PC-9 (cell line): ENCODE results near the gene FERMT3. TPM values are rescaled to one million over a fixed set of nuclear protein-coding genes. Genes with fewer than 3 reads are reported as not detected.

Source experiments
- BruUV-seq: library from RNA; stranded (reverse); fragments of 400-500 nt; replicated peaks from 2 replicates; lab custom pipeline; 2021; lab: Mats Ljungman, UMichigan
- CTCF ChIA-PET: fragments of 300-600 bp; sonication (Branson Sonifier 250); formaldehyde crosslinking; loops from one replicate; lab custom pipeline; 2022; ENCODE audit warnings: antibody characterized with exemption; lab: Charles Lee
- POLR2A ChIA-PET: fragments of 300-600 bp; sonication (Branson Sonifier 250); formaldehyde crosslinking; loops from one replicate; lab custom pipeline; 2022; ENCODE audit warnings: antibody characterized with exemption; ENCODE audit not compliant: unreplicated experiment; lab: Charles Lee
- DNase-seq, 2 experiments: peaks; one replicate each; pipeline versions ENCODE4 v3.0.0 to v3.0.0-alpha.2; 2015 to 2022; ENCODE audit warnings: mixed read lengths in 1 of 2
- H2AFZ ChIP-seq: fragments of 200-600 bp; sonication (generic); 2 replicates; pipeline ENCODE4 v1.8.1; 2017; ENCODE audit warnings: antibody characterized with exemption
- H3F3A ChIP-seq: fragments of 200-600 bp; sonication (generic); 2 replicates; pipeline ENCODE4 v1.8.1; 2017; ENCODE audit warnings: antibody characterized with exemption, mild to moderate bottlenecking, low read depth; ENCODE audit not compliant: insufficient read depth
- H3K27ac ChIP-seq: fragments of 200-600 bp; sonication (generic); 2 replicates; pipeline ENCODE4 v1.6.1; 2016; ENCODE audit warnings: mixed run types
- H3K27me3 ChIP-seq: fragments of 200-600 bp; sonication (generic); 2 replicates; pipeline ENCODE4 v1.6.1; 2016; ENCODE audit warnings: low read depth, mixed run types; ENCODE audit not compliant: insufficient read depth
- H3K36me3 ChIP-seq: fragments of 200-600 bp; sonication (generic); 2 replicates; pipeline ENCODE4 v1.6.1; 2016; ENCODE audit warnings: low read depth, mixed run types
- H3K4me1 ChIP-seq: fragments of 200-600 bp; sonication (generic); replicated peaks from 2 replicates; pipeline ENCODE4 v1.6.1; 2016; ENCODE audit warnings: mixed run types; ENCODE audit not compliant: insufficient read depth
- H3K4me2 ChIP-seq: fragments of 200-600 bp; sonication (generic); 2 replicates; pipeline ENCODE4 v1.6.1; 2017; ENCODE audit warnings: mixed run types
- H3K4me3 ChIP-seq: fragments of 200-600 bp; sonication (generic); 2 replicates; pipeline ENCODE4 v1.6.1; 2016; ENCODE audit warnings: mixed run types
- H3K79me2 ChIP-seq: fragments of 200-600 bp; sonication (generic); 2 replicates; pipeline ENCODE4 v1.6.1; 2017; ENCODE audit warnings: low read depth, mixed run types
- H3K9me2 ChIP-seq: fragments of 200-600 bp; sonication (generic); 2 replicates; pipeline ENCODE4 v1.8.1; 2017; ENCODE audit warnings: mild to moderate bottlenecking; ENCODE audit not compliant: insufficient read depth
- H3K9me3 ChIP-seq: fragments of 200-600 bp; sonication (generic); 2 replicates; pipeline ENCODE4 v1.8.1; 2016; ENCODE audit warnings: low read depth; ENCODE audit not compliant: insufficient read depth
- H4K20me1 ChIP-seq: fragments of 200-600 bp; sonication (generic); 2 replicates; pipeline ENCODE4 v1.8.1; 2017; ENCODE audit not compliant: insufficient read depth
- CTCF ChIP-seq: fragments of 200-600 bp; sonication (generic); conservative IDR thresholded peaks from 2 replicates; pipeline ENCODE4 v1.6.1; 2017; ENCODE audit warnings: mixed run types, antibody characterized with exemption, mild to moderate bottlenecking, moderate library complexity
- EZH2 ChIP-seq: fragments of 200-600 bp; sonication (generic); IDR thresholded peaks from 2 replicates; pipeline ENCODE4 v1.8.0; 2017; ENCODE audit warnings: antibody characterized with exemption, low read depth
- intact Hi-C: fragments of 100-400 bp; cut with micrococcal nuclease; formaldehyde crosslinking; loops from one replicate; pipeline ENCODE4 v1.10.0; 2022; ENCODE audit not compliant: unreplicated experiment
- total RNA-seq: library from RNA; stranded (reverse); gene quantifications from 2 replicates; pipeline ENCODE4 v1.2.3, GENCODE V29; 2021

The FERMT3 gene
- total RNA-seq, 1 experiment from 2014 or later = 5.0 TPM

- Histone ChIP-seq H3K4me1 (0 out of 2 replicates have a peak, but pooled peaks cover 4% of the 10 kb centered on the region), H2AFZ (no peak overlapping the region), H3K36me3 (no peaks in the 10 kb centered on the region), H4K20me1 (peaks cover 11% of the 10 kb centered on the region), H3F3A (peaks cover 46% of the 10 kb centered on the region), H3K4me3 (no peak overlapping the region), H3K27me3 (no peaks in the 10 kb centered on the region), H3K79me2 (no peaks in the 10 kb centered on the region), H3K27ac (no peak overlapping the region), H3K9me3 (no peaks in the 10 kb centered on the region), H3K9me2 (no peaks in the 10 kb centered on the region), H3K4me2 (no peak overlapping the region)
- CTCF ChIA-PET = no interaction called here
- DNase-seq = no peak
- intact Hi-C loops = no loop called here
- POLR2A ChIA-PET = no interaction called here
- BruUV-seq = no TSS peak
- TF ChIP-seq CTCF (no peak), EZH2 (no peak)
These were observed 2.5 kb downstream of the FERMT3 start for GRCh38 chr11:64208796-64209562.

GRCh38 chr11:64209563-64209843 lies 3.0 kb downstream of the FERMT3 start:
- no peak overlapping the region for H2AFZ ChIP-seq
- DNase-seq = no peak
- peaks cover 6% of the 10 kb centered on the region; the same call in 1 of the 2 replicates for H4K20me1 ChIP-seq
- H3K4me2 ChIP-seq = no peak overlapping the region
- H3K4me1 ChIP-seq = no peaks in the 10 kb centered on the region
- CTCF ChIA-PET = no interaction called here
- peaks cover 42% of the 10 kb centered on the region for H3F3A ChIP-seq
- no peak overlapping the region for H3K27ac ChIP-seq
- no peaks in the 10 kb centered on the region for H3K36me3 ChIP-seq
- intact Hi-C loops = no loop called here
- H3K9me3 ChIP-seq = no peaks in the 10 kb centered on the region
- H3K79me2 ChIP-seq = no peaks in the 10 kb centered on the region
- no peaks in the 10 kb centered on the region for H3K9me2 ChIP-seq
- no TSS peak for BruUV-seq
- H3K27me3 ChIP-seq = no peaks in the 10 kb centered on the region
- no peak for TF ChIP-seq CTCF
- TF ChIP-seq EZH2 = no peak
- POLR2A ChIA-PET = no interaction called here
- H3K4me3 ChIP-seq = no peak overlapping the region

GRCh38 chr11:64210301-64211020 lies 3.9 kb downstream of the FERMT3 start:
- Histone ChIP-seq H4K20me1 (no peaks in the 10 kb centered on the region), H3K9me3 (no peaks in the 10 kb centered on the region), H3K9me2 (no peaks in the 10 kb centered on the region), H3K4me1 (no peaks in the 10 kb centered on the region), H3F3A (peaks cover 43% of the 10 kb centered on the region), H2AFZ (no peak overlapping the region), H3K4me3 (no peak overlapping the region), H3K27me3 (no peaks in the 10 kb centered on the region), H3K79me2 (no peaks in the 10 kb centered on the region), H3K4me2 (no peak overlapping the region), H3K27ac (no peak overlapping the region), H3K36me3 (no peaks in the 10 kb centered on the region)
- BruUV-seq = no TSS peak
- CTCF ChIA-PET = no interaction called here
- POLR2A ChIA-PET = no interaction called here
- no peak for TF ChIP-seq CTCF
- intact Hi-C loops = no loop called here
- no peak for DNase-seq
